ACHN (cell line): Measurements from ENCODE around the gene CEP83.
A peak's percentile ranks its signal among the peaks of the same experiment; 100 is the strongest.
"Not testable (repeated sequence)": the region's sequence is repeated elsewhere in the genome, so short reads cannot be mapped to it uniquely, and the experiment has no call there.

Source experiments
- DNase-seq: peaks from one replicate; pipeline ENCODE4 v3.0.0-alpha.2; 2015
- in situ Hi-C: cut with HindIII; loops from 2 replicates; pipeline ENCODE4 v1.10.0; 2017; ENCODE audit warnings: low sequenced_read_pairs, low pct_ligation_motif_present, low pct_unique_long_range_greater_than_20kb

The CEP83 gene

DNA sequence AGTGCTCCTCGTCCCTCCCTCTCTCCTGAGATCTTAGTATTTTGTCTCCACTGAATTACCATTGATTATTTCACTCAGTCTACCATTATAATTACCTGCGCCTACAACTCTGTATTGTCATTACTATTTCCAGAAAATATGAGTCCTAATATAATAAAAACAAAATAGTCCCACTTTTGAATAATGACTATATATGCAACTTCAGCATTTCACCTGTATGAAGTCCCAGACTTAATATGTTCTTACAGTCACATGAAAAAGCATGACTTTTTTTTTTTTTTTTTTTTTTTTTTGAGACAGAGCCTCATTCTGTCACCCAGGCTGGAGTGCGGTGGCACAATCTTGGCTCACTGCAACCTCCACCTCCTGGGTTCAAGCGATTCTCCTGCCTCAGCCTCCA, 63.7 kb downstream of the CEP83 start:
- DNase-seq, in situ Hi-C loops: not testable (repeated sequence)

GRCh38 chr12:94390130-94390485, 69.6 kb downstream of the CEP83 start:
- DNase-seq = no peak
- in situ Hi-C loops = no loop called here

DNA sequence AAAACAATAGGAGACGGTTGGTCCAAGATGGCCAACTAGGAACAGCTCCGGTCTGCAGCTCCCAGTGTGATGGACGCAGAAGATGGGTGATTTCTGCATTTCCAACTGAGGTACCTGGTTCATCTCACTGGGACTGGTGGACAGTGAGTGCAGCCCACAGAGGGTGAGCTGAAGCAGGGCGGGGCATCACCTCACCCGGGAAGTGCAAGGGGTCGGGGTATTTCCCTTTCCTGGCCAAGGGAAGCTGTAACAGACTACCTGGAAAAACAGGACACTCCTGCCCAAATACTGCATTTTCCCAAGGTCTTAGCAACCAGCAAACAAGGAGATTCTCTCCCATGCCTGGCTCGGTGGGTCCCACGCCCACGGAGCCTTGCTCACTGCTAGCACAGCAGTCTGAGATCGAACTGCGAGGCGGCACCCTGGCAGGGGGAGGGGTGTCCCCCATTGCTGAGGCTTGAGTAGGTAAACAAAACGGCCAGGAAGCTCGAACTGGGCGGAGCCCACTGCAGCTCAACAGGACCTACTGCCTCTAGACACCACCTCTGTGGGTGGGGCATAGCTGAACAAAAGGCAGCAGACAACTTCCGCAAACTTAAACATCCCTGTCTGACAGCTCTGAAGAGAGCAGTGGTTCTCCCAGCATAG, 70.1 kb downstream of the CEP83 start:
- in situ Hi-C loops, DNase-seq: not testable (repeated sequence)

- no peak for DNase-seq
Measured at GRCh38 chr12:94386422-94386821, 73.2 kb downstream of the CEP83 start.

DNA sequence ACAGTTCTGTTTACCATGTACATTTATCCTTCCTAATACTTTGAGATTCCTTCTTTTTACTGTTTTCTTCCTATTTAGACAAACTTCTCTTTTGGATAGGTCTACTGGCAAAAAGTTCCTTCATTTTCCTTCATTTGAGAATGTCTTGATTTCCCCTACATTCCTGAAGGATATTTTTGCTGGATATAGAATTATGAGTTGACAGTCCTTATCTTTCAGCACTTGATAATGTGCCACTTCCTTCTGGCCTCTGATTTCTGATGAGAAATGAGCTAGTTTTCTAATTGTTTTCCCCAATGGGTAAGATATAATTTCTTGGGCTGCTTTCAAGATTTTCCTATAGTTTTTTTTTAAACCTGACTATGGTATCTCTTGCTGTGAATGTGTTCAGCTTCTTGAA, 75.6 kb downstream of the CEP83 start:
- no peak for DNase-seq
- in situ Hi-C loops = no loop called here

More at GRCh38 chr12:94386422-94386821, 73.2 kb downstream of the CEP83 start:
- in situ Hi-C loops = no loop called here

DNA sequence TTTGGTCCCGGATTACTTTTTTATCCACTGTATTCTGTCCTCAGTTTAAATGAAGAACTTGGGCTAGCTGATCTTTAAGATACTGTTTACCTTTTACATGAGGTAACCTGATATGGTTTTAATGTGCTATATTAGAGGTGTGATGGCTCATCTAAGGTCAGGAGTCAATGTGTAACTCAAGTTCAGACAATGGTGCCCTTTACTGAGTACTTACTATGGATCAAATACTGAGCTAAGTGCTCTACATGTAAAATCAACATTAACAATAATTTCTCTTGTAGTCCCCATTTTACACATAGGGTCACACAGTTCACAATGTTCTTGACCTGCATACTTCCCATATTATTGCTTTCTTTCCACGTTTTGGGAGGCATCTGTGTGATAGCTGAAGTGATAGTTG, 79.2 kb downstream of the CEP83 start:
- in situ Hi-C loops = no loop called here

DNA sequence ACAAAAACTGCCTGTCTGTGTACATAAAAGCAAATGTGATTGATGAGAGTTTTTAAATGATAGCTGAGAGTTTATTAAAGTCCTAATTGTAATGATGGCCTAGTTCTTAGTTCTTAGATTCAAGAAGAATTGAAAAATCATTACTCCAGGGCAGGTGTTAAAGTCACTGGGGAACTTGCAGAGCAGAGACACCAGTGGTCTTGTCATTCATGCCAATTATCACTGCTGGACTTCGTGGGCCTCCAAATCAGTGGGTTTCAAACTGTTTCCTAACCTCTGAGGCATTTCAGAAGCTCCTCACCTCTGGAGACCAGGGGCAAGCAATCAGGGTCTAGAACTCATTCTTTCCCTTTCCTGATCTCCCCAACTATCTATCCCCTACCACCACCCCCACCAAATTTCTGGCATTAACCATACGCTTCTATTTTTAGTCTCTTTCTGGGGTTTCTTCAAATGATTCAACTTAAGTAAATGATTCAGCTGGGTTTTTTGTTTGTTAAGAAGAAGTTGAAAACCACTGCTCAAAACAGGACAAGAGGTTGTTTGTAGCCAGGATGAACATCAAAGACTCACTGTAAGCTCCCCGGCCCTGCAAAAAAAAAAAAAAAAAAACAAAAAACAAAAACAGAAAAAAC, 80.1 kb downstream of the CEP83 start:
- in situ Hi-C loops = no loop called here
- DNase-seq = no peak

More for the DNA sequence above, 79.2 kb downstream of the CEP83 start:
- DNase-seq = no peak

DNA sequence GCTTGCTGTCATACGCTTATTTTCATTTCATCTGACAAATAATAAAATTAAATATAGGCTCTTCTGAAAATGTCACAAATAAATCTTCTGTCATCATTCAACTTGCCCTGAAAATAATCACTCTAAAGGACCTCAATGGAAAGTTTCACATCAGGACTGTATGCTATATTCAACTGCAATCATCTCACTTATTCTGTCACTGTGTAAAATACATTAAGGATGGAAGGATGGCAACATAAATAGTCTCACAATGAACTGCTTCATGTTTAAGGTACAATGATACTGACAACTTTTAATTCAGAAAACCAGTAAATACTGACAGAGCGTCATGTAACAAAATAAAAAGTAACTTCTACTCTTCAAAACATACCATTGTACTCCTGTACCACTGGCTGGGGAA, 82.1 kb downstream of the CEP83 start:
- in situ Hi-C loops = no loop called here
- no peak for DNase-seq

GRCh38 chr12:94374124-94374523, 85.5 kb downstream of the CEP83 start:
- in situ Hi-C loops = no loop called here
- no peak for DNase-seq

DNA sequence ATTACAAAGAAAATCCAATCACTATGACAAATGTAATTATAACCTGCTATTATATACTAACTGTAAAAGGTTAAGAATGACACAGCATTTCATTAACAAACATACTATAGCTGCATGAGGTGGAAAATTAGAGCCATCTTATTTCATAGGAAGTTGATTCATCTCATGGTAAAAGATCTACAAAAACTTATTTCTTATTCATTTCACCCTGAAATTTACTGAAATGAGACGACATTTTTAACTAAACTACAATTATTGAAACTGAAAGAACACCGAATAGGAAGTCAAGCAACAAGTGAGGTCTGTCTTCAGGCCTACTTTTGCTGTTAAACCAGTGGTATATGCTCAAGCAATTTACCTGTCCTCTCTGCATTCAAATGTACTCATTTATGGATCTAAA, 87.2 kb downstream of the CEP83 start:
- in situ Hi-C loops = no loop called here
- no peak for DNase-seq

DNA sequence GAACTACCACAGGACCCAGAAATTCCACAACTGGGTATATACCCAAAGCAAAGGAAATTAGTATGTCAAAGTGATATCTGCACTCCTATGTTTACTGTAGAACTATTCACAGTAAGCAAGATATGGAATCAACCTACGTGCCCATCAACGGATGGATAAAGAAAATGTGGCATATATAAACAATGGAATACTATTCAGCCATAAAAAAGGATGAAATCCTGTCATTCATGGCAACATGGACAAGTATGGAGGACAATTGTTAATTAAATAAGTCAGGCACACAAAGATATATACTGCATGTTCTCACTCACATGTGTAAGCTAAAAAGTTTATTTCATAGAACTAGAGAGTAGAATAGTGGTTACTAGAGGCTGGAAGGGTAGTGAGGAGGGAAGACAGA, 97.0 kb downstream of the CEP83 start:
- DNase-seq = no peak
- in situ Hi-C loops = no loop called here

GRCh38 chr12:94359761-94360160, 99.9 kb downstream of the CEP83 start:
- in situ Hi-C loops = no loop called here

GRCh38 chr12:94353130-94353529, 106.5 kb downstream of the CEP83 start:
- DNase-seq = no peak
- in situ Hi-C loops = no loop called here

More at GRCh38 chr12:94359761-94360160, 99.9 kb downstream of the CEP83 start:
- DNase-seq = no peak

DNA sequence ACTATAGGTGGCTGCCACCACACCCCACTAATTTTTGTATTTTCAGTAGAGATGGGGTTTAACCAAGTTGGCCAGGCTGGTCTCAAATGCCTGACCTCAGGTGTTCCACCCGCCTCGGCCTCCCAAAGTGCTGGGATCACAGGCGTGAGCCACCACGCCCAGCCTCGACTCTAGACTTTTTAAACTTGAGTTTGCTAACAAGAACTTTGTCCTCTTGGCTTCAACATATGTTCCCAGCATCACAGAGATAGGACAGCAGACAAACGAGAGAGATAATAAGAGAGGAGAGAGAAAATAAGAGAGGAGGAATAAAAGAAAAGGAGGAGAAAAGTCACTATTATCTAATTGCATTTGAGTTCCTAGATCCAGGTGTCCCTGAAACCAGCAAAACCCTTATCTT, 119.1 kb downstream of the CEP83 start:
- no peak for DNase-seq
- in situ Hi-C loops = no loop called here

DNA sequence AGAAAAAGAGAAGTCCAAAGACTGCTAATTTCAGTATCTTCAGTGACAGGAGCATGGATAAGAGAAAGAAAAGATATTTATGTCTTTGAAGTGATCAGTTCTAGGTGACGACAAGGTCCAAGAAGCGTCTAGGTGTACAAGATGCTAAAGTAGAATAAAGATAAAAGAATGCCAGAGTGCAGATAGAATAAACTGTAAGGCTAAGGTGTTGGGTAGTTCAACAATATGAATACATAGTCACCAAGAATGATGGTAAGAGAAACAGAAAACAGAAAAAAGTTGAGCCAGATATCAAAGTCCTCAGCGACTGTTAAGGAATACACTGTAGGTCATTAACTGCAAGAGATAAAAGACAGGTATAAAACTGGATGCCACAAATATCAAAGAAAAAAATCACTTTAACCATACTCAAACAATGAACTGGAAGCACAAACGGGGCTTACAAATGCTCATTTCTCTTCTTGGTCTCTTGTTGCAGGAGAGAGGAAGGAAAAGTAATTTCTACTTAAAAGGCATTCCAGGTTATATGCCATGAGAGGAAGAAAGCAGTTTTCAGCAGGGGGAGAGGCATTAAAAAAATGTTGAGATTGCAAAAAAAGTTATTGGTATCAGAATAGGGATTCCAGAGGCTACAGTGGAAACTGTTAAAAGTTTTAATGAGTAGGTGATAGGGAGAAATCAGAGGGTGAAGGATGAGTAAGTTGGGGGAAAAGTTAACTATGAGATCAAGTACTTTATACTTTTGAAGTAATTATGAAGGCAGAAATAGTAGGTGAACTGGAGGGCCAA, 121.5 kb downstream of the CEP83 start:
- DNase-seq = no peak
- in situ Hi-C loops = no loop called here

DNA sequence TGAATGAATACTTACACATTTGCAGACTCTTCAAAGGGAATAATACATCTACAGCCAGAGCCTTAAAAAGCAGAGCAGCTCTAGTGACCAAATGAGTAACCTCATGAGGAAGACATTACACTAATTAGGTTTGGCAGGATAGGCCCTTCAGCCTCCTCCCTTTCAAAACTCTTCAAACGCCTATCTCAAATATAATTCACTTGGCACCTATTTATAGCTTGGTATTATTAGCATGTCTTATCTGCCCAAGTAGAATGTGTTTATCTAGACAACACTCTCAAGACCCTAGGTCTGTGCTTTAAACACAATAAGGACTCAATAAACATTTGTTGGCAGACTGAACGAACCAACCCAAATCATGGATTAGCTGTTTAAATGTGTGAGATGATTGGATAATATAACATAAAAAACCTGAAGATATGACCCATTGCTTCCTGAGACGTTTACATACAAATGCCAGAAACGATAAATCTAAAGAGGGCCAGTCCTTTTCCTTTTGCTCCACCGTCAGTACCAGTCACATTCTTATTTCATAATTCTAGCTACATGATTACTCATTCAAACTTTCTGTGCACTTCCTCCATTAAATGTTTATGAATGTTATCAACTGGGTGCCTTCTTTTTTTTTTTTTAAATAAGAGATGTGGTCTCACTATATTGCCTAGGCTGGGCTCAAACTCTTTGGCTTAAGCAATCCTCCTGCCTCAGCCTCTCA, 123.3 kb downstream of the CEP83 start:
- DNase-seq = no peak
- in situ Hi-C loops = no loop called here

GRCh38 chr12:94333396-94333795, 126.3 kb downstream of the CEP83 start:
- in situ Hi-C loops = no loop called here
- no peak for DNase-seq

DNA sequence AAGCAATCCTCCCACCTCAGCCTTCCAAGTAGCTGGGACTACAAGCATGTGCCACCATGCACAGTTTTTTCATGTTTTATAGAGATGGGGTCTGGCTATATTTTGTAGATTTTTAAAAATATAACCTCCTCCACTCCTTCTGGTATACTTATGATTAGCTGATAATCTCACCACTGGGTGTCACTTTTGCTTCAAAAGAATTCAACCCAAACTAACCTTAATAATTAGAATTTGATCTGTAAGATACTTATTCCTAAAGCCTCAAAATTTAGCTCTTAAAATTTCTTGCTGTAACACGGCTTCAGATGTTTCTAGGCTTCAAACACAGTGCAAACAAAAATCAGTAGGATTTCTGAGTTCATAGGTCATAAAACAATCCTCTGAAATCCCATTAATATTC, 130.3 kb downstream of the CEP83 start:
- peak; percentile 22 for DNase-seq
- in situ Hi-C loops = no loop called here

- in situ Hi-C loops = no loop called here
Measured at GRCh38 chr12:94327809-94328208, 131.9 kb downstream of the CEP83 start.

More at GRCh38 chr12:94327809-94328208, 131.9 kb downstream of the CEP83 start:
- no peak for DNase-seq
